Midbrain (tissue), 1 donor: ENCODE results near the gene MSH3.
"Not testable (repeated sequence)": the region's sequence is repeated elsewhere in the genome, so short reads cannot be mapped to it uniquely, and the experiment has no call there.

Experiments used
- DNase-seq: peaks from one replicate; lab custom pipeline; 2025; lab: John Stamatoyannopoulos, UW

Gene MSH3

DNA sequence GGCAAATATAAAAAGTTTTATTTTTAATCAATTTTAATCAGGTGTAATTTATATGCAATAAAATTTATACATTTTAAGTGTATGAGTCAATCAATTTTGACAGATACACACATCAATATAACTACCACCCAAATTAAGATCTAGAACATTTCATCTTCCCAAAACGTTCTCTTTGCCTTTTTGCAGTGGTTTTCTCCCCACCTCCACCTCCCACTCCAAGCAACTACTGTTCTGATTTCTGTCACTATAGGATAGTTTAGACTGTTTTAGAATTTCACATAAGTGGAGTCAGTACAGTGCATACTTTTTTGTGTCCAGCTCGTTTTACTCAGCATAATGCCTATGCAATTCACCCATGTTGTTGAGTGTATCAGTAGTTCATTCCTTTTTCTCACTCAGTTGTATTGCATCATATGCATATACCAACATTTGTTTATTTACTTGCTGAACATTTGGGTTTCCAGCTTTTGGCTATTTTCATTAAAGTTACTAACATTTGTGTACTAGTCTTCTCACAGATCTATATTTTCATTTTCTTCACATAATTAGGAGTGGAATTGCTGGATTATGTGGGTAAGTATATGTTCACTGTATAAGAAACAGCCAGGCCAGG, 52.5 kb downstream of the MSH3 start:
- no peak for DNase-seq

DNA sequence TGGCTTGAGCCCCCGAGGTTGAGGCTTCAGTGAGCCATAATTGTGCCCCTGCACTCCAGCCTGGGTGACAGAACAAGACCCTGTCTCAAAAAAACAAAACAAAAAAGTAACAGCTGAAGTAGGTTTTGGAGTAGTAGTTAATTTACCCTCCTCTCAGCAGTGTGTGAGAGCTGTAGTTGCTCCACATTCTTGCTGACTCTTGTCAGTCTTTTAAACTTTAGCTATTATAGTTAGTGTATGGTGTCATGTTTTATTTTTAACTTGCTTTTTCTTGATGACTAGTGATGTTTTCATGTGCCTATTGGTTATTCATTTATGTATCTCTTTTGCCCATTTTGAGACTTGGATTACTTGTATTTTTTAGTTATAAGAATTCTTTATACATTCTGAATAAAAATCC, 53.2 kb downstream of the MSH3 start:
- DNase-seq = no peak

DNA sequence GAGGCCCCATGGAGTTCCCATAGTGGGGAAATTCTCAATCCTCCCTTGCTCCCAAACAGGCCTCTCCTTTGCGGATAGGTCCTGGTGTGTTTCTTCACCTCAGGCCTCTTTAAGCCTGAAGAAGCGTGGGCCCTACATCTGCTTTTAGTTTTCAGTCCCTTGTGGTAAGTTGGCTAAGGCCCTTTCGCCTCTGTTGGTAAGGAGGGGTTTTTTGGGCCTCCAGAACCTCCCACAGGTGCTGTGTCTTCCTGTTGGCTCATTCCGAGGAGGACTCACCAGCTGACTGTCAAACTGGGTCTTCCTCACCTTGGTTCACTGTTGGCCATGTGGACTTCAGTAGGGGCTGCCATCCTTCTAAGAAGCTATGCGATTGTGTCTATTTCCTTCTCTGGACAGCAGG, 56.8 kb downstream of the MSH3 start:
- no peak for DNase-seq

DNA sequence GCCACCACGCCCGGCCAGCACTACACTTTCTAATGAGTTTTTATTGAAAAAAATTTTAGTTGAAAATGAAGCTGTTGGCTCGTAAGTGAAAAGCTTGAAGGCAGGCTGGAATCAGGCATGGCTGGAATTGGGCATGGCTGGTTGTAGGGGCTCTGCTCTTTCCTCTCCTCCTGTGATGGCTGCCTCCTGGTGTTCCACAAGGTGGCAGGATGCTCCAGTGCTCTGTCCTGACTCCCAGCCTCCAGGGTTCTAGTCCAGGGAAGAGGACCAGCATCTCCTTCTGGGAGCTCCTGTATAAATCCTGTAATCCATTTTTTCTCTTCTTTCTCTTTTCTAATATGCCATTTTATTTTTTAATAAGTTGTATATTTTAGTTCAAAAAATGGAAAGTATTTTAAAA, 57.5 kb downstream of the MSH3 start:
- no peak for DNase-seq

DNA sequence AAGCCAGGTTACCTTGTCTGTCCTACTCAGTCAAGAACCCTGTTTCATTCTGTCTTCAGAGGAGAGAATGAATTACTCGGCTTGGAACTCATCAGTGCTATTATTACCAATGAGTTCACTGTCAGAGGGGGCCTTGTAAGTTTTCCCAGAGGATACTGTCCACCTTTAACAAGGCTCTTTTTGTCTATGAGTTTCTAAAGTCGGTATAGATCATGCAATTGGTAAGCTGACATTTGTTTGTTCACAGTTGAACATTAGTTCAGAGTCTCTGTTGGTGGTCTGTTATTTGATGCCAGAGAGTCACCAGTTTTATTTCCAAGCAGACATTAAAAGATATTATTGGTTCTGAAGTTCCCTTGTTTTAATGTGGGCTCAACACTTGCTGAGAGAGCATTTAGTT, 58.5 kb downstream of the MSH3 start:
- no peak for DNase-seq

DNA sequence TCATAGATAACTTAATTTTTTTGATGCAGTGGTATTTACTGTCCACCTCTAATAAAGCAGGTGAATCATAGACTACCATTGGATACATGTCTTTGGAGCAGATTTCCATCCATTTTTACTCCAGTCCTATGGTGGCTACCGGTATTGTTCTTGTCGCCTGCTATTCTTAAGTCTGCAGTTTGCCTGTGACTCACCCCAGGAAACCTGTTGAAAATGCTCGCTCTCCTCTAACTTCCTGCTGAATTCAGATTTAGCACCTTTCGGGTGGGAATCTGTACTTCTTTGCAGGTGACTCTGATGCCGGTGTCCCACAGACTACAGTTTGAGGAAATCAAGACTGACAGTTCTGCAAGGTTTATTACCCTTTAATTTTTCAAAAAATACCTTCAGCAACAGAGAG, 59.2 kb downstream of the MSH3 start:
- no peak for DNase-seq

DNA sequence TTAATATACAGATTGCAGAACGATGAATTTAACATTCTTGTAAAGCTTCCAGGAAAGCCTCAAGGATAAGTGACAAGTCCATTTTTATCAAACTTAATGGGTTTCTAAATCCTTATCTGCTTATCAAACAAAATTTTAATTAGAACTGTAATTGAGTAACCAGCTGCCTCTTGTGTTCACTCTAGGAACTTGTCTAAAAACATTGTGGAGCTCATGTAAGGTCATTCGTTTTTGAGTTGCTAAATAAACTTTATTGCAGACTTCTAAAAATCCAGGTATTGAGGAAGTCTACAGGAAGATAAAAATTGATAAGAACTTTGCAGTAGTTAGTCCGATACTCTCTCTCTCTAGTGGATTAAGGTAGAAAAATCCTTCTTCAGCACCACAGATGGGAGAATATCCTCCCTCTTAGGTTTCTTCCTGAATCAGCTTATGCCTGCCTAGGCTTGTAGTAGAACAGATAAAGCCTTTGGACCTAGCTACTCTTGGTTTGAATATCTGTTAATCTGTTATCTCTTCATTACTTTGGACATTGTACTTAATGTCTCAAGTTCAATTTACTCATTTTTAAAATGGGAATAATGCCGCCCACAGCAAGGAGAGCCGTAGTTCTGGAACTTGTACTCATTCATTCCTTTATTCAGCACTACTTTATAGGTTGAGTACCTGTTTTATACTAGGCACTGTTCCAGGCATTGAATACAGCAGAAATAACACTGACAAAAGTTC, 60.3 kb downstream of the MSH3 start:
- no peak for DNase-seq

DNA sequence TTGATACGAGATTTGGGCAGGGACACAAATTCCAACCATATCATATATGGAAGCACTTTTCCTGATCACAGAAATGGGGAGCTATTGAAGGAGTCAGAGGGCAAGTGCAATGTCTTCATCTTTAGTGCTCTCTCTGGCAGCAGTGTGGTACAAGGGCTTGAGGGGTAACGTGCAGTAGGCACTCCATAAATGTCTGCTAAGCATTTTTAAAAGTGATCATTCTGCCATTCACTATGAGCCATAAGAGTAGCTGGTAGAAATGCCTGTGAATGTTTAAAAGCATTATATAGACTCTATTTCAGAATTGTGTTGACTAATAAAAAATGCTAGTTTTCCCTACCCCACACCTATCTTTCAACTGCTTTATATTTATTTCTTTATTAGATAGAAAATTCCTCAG, 61.4 kb downstream of the MSH3 start:
- no peak for DNase-seq

DNA sequence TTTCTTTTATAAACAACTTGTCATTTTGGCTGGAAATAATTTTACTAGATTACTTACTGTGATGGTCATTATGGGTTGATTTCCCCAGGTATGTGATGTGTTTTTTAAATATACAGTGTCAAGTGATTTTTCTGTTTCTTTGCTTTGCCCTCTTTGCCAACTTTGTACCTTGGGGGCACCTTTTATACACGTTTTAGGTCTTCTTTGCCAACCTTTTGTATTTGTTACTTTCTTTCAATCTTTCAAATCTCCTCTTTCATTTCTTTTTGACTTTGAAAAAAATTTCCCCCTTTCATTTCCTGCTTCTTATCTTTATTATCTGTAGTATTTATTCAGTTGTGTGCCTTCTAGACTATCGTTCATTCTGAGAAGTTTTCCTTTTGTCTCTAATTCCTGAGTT, 65.7 kb downstream of the MSH3 start:
- DNase-seq = no peak

DNA sequence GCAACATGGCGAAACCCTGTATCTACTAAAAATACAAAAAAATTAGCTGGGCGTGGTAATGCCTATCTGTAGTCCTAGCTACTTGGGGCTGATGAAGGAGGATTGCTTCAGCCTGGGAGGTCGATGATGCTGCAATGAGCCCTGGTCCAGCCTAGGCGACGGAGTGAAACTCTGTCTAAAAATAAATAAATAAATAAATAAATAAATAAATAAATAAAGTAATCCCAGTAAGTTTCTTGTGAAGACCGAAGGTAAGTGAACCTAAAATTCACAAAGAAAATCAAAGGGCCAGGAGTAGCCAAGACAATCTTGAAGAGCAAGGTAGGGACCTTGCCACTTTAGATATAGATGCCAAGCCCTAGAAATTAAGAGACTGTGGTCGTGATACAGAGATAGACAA, 68.5 kb downstream of the MSH3 start:
- no peak for DNase-seq

DNA sequence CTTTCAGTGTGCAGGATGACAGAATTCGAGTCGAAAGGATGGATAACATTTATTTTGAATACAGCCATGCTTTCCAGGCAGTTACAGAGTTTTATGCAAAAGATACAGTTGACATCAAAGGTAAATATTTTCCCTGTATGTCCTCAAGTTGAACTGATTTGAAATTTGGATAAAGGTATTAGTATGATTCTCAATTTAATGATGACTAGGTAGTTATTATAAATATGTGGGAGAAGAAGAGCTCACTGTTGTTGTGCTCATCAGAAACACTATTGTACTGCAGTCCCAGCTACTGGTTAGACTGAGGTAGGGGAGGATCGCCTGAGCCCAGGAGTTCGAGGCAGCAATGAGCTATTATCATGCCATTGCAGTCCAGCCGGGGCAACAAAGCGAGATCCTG, 71.0 kb downstream of the MSH3 start:
- no peak for DNase-seq

DNA sequence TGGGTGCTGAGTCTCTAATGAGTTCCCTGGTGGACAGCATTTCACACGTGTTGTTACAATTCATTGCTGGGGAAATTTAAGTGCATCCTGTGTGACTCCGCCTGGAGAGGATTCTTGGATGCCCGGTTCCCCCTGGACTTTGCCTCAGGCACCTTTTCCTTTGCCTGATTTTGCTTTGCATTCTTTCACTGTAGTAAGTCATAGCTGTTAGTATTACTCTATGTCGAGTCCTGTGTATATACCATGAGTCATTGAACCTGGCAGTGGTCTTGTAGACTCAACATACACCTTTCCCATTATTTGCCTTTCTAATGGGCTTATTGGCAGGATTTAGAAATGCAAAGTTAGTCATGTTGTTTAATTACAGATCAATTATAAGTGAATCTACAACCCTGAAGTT, 82.3 kb downstream of the MSH3 start:
- DNase-seq = no peak

DNA sequence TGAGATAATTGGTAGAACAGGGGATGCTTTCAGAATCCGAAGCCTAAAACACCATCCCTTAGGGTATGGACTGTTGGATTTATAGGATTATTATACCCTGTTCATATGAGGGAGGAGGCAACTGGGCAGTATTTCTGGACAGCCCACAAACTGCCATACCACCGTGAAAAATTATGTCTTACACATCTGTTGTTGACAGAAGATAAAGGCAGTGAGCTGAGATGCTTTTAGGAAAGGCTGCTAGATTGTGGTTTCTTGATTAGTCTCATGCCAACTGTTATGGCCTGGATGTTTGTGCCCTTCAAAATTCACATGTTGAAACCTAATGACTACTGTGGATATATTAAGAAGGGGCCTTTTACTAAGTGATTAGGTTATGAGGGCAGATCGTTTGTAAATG, 84.0 kb downstream of the MSH3 start:
- DNase-seq = no peak

DNA sequence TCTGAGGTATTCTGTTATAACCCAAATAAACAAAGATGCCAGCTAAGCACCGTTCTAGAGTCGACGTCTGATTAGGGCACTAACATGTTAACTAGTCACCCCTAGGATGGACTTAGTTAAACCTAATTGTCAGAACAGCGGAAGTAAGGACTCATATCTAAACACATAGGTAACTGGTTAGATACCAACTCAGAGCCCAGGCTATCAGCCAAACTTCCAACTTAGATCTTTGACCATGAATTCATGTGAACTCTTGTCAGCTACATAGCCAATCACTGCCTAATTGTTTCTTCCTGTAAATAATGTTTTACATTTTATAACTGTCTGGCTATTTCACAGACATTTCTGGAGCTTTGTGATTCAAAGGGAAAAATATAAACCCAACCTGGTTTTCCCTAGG, 84.6 kb downstream of the MSH3 start:
- no peak for DNase-seq

DNA sequence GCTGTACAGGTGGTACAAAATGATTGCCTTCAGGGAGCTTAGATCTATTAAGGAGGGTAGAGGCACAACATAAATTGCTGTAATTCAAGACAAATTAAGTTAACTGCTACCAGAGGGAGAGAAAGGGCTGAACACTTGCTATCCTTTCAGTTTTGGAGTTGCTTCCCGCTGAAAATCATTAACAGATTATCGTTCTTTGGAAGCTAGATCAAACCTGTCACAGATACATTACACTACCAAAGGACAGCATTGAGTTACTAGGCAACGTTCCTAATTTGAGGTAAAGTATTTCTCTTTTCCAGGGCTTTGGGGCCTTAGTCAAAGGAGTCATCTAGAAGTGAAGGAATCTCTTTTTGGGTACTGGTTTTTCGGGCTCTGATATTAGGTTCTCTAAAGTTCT, 85.0 kb downstream of the MSH3 start:
- no peak for DNase-seq

DNA sequence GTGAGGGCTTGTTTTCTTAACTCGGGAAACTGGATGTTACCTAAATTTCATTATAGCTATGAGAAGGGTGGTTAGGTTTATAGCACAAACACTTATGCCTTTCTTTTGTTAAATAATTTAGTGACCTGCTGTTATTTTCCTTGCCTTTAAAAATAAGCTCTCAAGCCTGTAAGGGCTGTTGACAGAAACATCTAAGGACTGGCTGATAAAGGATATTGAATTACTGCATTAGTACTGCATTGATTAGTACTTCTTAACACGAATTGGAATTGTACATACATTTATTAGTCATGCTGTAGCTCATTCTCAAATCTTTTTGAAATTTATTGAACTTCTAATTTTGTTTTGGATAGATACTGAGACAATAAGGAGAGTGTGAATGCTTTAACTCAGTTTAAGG, 85.4 kb downstream of the MSH3 start:
- no peak for DNase-seq

DNA sequence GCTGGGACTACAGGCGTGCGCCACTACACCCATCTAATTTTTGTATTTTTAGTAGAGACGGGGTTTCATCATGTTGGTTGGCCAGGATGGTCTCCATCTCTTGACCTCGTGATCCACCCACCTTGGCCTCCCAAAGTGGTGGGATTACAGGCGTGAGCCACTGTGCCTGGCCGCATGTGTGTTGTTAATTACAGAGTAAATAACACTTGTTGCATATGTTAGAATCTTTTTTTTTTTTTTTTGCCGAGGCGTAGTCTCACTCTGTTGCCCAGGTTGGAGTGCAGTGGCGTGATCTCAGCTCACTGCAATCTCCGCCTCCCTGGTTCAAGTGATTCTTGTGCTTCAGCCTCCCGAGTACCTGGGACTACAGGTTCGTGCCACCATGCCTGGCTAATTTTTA, 86.0 kb downstream of the MSH3 start:
- DNase-seq = not testable (repeated sequence)

DNA sequence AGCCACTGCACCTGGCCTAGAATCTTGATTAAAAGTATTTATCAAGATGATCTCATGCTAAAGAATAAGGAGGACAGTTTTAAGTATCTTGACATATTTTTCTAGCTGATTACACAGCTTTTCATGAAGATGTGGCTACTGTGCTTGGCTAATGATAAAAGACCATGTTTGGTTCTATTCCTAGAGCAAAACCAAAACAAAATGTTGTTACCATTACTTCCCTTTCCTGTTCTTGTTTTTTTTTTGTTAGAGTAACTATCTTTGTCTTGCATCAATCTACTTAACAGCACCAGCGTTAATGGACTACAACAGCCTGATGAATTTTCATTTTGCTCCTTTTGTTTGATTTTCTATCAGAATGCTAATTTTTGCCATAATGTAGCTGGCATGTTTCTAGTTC, 86.5 kb downstream of the MSH3 start:
- DNase-seq = no peak

DNA sequence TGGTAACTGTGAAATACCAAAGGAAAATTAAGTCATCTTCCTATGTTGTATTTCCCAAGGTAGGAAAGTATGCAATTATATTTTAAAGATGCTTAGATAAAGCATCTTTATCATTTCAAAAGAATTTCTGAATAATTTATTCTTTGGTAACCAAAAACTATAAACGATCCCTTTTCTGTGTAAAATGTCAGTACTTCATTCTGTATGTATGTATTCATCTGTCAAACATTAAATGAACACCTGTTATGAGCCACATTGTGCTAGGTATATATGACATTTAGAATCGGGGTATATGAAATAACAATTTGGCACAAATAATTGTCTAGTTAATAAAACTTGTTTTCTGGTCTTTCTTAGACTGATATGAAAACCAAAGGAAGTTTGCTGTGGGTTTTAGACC, 89.7 kb downstream of the MSH3 start:
- no peak for DNase-seq

DNA sequence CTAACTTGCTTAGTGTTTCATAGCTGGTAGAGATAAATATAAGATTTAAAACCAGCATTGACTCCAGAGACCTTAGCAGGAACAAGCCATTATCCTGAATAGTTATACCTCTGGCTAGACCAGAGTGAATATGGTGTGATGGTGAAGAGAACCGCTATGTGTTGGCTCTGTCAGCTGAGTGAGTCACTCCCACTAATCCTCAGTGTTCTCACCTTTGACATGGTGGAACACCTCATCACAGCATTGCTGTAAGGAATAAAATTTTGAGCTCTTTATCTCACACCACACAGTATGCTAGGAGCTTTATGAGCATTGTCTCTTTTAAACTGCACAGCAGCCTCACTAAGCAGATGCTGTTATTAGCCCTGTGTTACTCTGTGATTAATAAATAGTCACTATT, 91.0 kb downstream of the MSH3 start:
- no peak for DNase-seq

DNA sequence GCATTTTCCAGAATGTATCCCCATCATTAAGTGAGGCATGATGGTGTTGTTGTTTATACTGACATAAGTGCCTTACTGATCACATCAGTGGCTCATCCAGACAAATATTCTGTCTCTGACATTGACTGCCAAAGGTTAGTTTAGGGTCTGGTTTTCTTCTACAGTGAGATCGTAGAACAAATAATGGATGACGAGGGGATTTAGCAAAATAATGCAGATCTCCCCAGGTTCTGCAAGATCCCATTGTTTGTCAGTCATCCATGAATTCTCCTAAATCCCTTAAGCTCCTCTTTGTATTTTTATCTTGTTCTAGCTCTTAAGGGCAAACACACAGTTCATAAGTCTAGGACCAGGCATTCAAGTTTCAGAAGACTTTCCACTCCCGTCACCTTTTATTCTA, 93.5 kb downstream of the MSH3 start:
- no peak for DNase-seq

DNA sequence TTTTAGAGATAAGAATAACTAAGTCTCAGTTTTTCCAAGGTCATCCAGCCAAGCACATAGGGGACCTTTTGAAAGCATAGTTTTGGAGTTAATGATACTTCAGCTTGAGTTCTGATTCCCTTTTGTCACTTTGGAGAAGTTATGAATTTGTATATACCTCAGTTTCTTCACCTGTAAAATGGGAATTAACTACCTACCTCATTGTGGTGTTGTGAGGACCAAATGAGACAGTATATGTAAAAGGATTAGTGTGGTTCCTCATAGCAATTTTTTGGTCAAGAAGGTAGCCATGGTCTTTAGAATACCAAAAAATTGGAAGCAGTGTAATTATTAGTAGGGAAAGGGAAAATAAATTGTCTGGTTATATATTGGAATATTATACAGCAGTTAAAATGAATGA, 98.0 kb downstream of the MSH3 start:
- DNase-seq = no peak

DNA sequence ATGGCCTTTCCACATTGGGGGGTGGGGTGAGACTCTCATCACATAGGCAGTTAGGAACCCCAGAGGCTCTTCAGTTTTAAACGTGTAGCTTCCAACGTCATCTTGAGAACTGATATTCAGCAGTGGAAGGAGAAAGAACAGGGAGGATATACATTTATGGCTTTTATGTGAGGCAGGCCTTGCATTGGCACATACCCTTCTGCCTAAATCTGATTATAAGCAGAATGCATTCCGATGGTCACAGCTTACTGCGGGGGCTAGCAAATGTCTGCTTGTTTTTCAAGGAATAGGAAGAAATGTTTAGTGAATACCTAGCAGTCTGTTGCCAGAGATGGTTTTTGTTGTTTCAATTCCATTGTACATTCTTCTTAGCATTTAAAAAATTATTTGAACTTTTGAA, 99.3 kb downstream of the MSH3 start:
- DNase-seq = no peak

DNA sequence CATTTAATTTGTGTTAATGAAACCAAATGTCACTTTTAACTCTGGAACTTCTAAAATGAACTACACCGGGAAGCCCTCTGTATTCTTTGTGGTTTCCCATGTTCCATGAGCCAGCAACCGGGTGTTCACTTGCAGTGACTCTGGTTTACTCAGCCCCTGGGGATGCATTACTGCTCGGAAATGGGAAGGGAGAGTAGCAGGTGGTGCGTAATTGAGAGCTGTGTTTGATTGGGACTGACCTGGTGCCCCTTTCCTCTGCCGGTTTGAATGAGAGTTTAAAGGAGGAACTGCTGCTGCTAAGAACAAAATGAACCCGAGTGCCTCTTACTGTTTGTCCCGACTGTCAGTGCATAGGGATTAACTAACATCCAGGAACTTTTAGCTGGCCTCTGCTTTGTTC, 100.4 kb downstream of the MSH3 start:
- DNase-seq = no peak
